ENCODE data around the gene PTPRM. TPM values are rescaled to one million over a fixed set of nuclear protein-coding genes. Genes with fewer than 3 reads are reported as not detected.

PTPRM gene
- total RNA-seq, 1 experiment from 2014 or later, result 14.5 TPM

DNA sequence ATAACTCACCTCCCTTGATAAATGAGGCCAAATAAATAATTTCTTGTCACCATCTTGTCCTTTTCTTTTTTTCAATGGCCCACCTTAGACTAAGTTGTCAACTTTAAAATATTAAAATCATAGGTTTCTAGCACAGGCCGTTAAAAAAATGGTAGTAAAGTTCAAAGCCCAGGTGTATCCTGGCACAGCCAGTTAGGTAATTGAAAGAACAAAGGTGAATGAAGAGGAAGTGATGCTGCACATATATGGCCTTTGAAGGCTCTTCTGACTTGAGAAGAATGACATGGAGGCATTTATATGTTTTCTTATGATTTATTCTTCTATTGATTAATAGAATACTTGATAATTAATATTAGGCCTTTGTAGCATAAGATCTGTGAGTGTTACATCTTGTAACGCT is 208.7 kb downstream of the PTPRM start:
- intact Hi-C loops (cut with micrococcal nuclease), result no loop called here
- no peaks in the 10 kb centered on the region for H3K79me2 ChIP-seq (ENCODE audit: insufficient read depth, low read length)
- RAD21 ChIA-PET (ENCODE audit: low non-redundant PET in 1 of 2, low total read pairs in 2 of 2, uncharacterized antibody in 2 of 2, unreplicated experiment in 2 of 2), result no interaction called here
- peaks cover 11% of the 10 kb centered on the region for H3K27me3 ChIP-seq (ENCODE audit: insufficient read depth, low read length)
- H3K36me3 ChIP-seq (ENCODE audit: control insufficient read depth in 1 of 2, insufficient read depth in 2 of 2, low read length in 2 of 2), result no peaks in the 10 kb centered on the region
- no TSS peak for BruUV-seq (replicated peaks)
- H2AFZ ChIP-seq (ENCODE audit: low read depth, low read length, poor library complexity, severe bottlenecking), result no peak overlapping the region
- POLR2A ChIA-PET, result no interaction called here
- no peaks in the 10 kb centered on the region for H3K9me2 ChIP-seq (ENCODE audit: insufficient read depth)
- DNase-seq (ENCODE audit: low read depth, low spot score) (no peak), ATAC-seq (no peak)
- no peaks in the 10 kb centered on the region for H4K20me1 ChIP-seq (ENCODE audit: insufficient read depth)
- TF ChIP-seq RAD21 (IDR thresholded peaks at IDR 0.05; ENCODE audit: low read depth), result no peak
- no peak for TF ChIP-seq EZH2phosphoT487 (IDR thresholded peaks at IDR 0.05; ENCODE audit: borderline replicate concordance)
- TF ChIP-seq, protein P1, sequence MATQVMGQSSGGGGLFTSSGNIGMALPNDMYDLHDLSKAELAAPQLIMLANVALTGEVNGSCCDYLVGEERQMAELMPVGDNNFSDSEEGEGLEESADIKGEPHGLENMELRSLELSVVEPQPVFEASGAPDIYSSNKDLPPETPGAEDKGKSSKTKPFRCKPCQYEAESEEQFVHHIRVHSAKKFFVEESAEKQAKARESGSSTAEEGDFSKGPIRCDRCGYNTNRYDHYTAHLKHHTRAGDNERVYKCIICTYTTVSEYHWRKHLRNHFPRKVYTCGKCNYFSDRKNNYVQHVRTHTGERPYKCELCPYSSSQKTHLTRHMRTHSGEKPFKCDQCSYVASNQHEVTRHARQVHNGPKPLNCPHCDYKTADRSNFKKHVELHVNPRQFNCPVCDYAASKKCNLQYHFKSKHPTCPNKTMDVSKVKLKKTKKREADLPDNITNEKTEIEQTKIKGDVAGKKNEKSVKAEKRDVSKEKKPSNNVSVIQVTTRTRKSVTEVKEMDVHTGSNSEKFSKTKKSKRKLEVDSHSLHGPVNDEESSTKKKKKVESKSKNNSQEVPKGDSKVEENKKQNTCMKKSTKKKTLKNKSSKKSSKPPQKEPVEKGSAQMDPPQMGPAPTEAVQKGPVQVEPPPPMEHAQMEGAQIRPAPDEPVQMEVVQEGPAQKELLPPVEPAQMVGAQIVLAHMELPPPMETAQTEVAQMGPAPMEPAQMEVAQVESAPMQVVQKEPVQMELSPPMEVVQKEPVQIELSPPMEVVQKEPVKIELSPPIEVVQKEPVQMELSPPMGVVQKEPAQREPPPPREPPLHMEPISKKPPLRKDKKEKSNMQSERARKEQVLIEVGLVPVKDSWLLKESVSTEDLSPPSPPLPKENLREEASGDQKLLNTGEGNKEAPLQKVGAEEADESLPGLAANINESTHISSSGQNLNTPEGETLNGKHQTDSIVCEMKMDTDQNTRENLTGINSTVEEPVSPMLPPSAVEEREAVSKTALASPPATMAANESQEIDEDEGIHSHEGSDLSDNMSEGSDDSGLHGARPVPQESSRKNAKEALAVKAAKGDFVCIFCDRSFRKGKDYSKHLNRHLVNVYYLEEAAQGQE (IDR thresholded peaks at IDR 0.05; ENCODE audit: low read depth), result no peak
- no peak for TF ChIP-seq SIN3A (IDR thresholded peaks at IDR 0.05; ENCODE audit: low read depth)
- TF ChIP-seq JUND (IDR thresholded peaks at IDR 0.05), result no peak
- TF ChIP-seq CBX3 (IDR thresholded peaks at IDR 0.05; ENCODE audit: low read depth), result no peak
- TF ChIP-seq, protein P2, sequence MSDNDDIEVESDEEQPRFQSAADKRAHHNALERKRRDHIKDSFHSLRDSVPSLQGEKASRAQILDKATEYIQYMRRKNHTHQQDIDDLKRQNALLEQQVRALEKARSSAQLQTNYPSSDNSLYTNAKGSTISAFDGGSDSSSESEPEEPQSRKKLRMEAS (IDR thresholded peaks at IDR 0.05), result no peak
- TF ChIP-seq EGR1 (IDR thresholded peaks at IDR 0.05; ENCODE audit: low read depth), result no peak
- no peak for TF ChIP-seq FOSL1 (IDR thresholded peaks at IDR 0.05; ENCODE audit: low read depth)
- no peak for TF ChIP-seq ELF1 (IDR thresholded peaks at IDR 0.05; ENCODE audit: borderline replicate concordance, low read depth)
- no peak for TF ChIP-seq POLR2A (IDR thresholded peaks at IDR 0.05; ENCODE audit: borderline replicate concordance, extremely low read depth, insufficient read depth, insufficient read length)
- TF ChIP-seq, protein P3, sequence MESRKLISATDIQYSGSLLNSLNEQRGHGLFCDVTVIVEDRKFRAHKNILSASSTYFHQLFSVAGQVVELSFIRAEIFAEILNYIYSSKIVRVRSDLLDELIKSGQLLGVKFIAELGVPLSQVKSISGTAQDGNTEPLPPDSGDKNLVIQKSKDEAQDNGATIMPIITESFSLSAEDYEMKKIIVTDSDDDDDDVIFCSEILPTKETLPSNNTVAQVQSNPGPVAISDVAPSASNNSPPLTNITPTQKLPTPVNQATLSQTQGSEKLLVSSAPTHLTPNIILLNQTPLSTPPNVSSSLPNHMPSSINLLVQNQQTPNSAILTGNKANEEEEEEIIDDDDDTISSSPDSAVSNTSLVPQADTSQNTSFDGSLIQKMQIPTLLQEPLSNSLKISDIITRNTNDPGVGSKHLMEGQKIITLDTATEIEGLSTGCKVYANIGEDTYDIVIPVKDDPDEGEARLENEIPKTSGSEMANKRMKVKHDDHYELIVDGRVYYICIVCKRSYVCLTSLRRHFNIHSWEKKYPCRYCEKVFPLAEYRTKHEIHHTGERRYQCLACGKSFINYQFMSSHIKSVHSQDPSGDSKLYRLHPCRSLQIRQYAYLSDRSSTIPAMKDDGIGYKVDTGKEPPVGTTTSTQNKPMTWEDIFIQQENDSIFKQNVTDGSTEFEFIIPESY (IDR thresholded peaks at IDR 0.05; ENCODE audit: extremely low read depth, insufficient replicate concordance, low read length), result no peak
- no peak for TF ChIP-seq SRF (IDR thresholded peaks at IDR 0.05; ENCODE audit: low read depth)
- TF ChIP-seq POLR2AphosphoS5 (IDR thresholded peaks at IDR 0.05; ENCODE audit: low read depth, low read length), result no peak
- TF ChIP-seq YY1 (IDR thresholded peaks at IDR 0.05; ENCODE audit: extremely low read depth, insufficient replicate concordance, low read depth, low read length), result no peak
- no peak for TF ChIP-seq TCF7L2 (IDR thresholded peaks at IDR 0.05; ENCODE audit: borderline replicate concordance, extremely low read depth, insufficient read depth, insufficient read length)
- no peak for TF ChIP-seq ZFX (IDR thresholded peaks at IDR 0.05)
- TF ChIP-seq, protein P4, sequence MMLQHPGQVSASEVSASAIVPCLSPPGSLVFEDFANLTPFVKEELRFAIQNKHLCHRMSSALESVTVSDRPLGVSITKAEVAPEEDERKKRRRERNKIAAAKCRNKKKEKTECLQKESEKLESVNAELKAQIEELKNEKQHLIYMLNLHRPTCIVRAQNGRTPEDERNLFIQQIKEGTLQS (IDR thresholded peaks at IDR 0.05), result no peak
- H3K27ac ChIP-seq (ENCODE audit: low read depth, low read length), result no peak overlapping the region
- no peaks in the 10 kb centered on the region for H3K9me3 ChIP-seq (ENCODE audit: control insufficient read depth in 1 of 2, insufficient read depth in 1 of 2, low read depth in 1 of 2, low read length in 2 of 2)
- H3K4me1 ChIP-seq (ENCODE audit: control insufficient read depth in 1 of 2, insufficient read depth in 2 of 2, low read length in 2 of 2), result no peaks in the 10 kb centered on the region
- no peak overlapping the region for H3K4me3 ChIP-seq (replicated peaks in 1 of 2; ENCODE audit: low read depth in 1 of 2, low read length in 2 of 2)
- no peak overlapping the region for H3K9ac ChIP-seq (ENCODE audit: low read length)
- CTCF ChIA-PET, result no interaction called here
- no peak overlapping the region for H3K4me2 ChIP-seq (ENCODE audit: low read length)

All from HCT116 (cell line).